GM12874 (cell line): Measurements from ENCODE around the gene SDK2.

Experiments used
- TF ChIP-seq, protein P1 (sequence below): IDR thresholded peaks from 2 replicates; pipeline ENCODE4 v1.5.1; 2011; ENCODE audit warnings: low read depth, mild to moderate bottlenecking, control low read depth, low read length, moderate library complexity; ENCODE audit not compliant: insufficient read depth

The SDK2 gene, protein sequence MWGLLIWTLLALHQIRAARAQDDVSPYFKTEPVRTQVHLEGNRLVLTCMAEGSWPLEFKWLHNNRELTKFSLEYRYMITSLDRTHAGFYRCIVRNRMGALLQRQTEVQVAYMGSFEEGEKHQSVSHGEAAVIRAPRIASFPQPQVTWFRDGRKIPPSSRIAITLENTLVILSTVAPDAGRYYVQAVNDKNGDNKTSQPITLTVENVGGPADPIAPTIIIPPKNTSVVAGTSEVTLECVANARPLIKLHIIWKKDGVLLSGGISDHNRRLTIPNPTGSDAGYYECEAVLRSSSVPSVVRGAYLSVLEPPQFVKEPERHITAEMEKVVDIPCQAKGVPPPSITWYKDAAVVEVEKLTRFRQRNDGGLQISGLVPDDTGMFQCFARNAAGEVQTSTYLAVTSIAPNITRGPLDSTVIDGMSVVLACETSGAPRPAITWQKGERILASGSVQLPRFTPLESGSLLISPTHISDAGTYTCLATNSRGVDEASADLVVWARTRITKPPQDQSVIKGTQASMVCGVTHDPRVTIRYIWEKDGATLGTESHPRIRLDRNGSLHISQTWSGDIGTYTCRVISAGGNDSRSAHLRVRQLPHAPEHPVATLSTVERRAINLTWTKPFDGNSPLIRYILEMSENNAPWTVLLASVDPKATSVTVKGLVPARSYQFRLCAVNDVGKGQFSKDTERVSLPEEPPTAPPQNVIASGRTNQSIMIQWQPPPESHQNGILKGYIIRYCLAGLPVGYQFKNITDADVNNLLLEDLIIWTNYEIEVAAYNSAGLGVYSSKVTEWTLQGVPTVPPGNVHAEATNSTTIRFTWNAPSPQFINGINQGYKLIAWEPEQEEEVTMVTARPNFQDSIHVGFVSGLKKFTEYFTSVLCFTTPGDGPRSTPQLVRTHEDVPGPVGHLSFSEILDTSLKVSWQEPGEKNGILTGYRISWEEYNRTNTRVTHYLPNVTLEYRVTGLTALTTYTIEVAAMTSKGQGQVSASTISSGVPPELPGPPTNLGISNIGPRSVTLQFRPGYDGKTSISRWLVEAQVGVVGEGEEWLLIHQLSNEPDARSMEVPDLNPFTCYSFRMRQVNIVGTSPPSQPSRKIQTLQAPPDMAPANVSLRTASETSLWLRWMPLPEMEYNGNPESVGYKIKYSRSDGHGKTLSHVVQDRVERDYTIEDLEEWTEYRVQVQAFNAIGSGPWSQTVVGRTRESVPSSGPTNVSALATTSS (N-terminal part only)

DNA sequence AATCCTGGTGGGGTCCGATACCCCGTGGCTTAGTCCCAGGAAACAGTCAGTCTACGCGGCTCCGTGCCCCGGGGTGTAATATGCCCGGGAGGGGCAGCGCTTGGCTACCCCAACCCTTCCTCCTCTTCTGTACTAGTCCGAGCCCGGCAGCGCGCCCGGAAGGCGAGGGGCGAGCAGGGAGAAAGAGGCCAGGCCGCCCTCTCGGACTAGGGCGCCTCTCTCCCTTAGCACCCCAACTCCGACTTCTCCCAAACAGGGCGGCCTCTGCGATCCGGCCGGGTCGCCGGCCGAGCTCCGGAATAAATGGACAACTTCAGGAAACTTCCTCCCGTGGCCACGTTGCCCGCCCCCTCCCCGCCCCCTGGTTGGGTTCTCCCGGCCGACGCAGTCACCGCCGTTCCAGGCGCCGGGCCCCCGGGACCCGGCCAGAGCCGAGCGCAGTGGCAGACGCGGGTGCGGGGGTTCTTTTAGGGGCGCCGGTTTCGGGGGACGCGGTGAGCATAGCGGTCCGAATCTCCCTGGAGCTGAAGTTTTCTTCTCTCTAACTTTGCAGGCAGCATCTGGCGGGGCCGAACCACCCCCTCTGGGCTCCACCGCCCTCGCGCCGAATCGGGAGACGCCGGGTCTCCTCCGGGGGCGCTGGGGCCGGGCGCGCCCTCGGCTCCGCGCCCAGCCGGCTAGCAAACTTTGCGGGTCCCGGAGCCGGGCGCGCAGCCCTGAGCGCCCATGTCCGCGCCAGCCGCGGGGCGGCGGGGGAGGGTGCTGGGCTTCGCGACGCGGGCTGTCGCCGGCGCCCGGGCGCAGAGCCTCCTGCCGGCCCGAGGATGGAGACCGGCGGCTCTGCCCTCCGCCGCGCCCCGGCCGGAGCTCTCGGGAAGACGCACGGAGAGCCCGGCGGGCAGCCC, at the start of gene SDK2:
SDK2 (minus strand) TSS at position 301 of the 905 bp plus-strand sequence. CDS start 357 bp downstream, outside the sequence.
- TF ChIP-seq, protein P1, sequence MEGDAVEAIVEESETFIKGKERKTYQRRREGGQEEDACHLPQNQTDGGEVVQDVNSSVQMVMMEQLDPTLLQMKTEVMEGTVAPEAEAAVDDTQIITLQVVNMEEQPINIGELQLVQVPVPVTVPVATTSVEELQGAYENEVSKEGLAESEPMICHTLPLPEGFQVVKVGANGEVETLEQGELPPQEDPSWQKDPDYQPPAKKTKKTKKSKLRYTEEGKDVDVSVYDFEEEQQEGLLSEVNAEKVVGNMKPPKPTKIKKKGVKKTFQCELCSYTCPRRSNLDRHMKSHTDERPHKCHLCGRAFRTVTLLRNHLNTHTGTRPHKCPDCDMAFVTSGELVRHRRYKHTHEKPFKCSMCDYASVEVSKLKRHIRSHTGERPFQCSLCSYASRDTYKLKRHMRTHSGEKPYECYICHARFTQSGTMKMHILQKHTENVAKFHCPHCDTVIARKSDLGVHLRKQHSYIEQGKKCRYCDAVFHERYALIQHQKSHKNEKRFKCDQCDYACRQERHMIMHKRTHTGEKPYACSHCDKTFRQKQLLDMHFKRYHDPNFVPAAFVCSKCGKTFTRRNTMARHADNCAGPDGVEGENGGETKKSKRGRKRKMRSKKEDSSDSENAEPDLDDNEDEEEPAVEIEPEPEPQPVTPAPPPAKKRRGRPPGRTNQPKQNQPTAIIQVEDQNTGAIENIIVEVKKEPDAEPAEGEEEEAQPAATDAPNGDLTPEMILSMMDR = no peak

DNA sequence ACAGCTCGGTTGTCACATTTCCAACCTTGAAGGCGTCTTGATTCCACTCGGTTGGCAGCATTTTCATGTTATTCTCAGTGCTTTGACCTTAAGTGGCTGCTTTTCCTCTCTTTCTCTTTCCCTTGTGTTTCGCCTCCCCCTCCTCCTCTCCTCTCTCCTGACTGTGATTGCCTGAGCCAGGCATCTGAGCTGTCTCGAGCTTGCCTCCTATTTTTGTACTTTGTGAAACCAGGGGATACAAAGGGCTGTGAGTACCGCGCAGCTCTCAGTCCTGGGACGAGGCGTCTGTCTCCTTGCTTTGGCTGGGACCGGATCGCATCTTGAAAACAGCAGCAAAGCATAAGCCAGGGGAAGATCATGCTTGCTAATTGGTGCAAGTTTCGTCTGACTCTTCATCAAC, 48.8 kb upstream of the SDK2 start:
- TF ChIP-seq, protein P1 = no peak

DNA sequence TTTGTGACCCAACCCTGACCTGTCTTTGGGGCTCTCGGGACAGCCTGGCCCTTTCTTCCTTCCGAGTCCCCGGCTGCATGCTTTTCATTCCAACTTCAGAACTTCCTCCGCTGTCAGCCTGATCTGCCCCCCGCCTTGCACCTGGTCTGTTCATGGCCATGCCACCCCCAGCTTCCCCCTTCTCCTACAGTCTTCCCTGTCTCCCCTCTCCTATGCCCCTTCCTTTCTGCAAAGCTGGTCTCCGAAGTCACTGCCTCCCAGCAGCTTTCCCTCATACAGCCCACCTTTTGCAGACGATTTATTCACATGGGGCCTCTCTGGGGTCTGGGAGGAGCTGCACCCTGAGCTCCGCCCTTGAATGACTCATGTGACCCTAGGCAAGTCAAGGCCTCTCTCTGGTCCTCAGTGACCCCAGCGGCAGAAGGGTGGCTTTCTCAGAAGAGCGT, 47.1 kb upstream of the SDK2 start:
- TF ChIP-seq, protein P1 = no peak

DNA sequence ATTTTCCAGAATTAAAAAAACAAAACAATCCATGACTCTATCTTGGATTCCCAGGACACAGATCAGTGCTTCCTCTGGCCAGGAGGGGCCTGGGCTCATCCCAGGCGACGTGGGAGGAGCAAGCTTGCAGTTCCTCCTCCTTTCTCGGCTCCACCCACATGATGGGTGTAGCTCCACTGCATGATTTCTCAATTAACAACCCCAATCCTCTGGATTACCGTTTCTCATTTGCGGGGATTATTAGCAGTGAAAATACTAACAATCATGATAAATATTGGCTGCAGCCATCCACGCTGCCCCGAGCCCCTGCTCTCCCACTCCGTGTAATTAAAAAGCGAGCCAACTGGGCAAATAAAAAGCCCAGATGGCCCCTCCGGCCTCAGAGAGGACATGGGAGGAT, 46.4 kb upstream of the SDK2 start:
- TF ChIP-seq, protein P1 = no peak

DNA sequence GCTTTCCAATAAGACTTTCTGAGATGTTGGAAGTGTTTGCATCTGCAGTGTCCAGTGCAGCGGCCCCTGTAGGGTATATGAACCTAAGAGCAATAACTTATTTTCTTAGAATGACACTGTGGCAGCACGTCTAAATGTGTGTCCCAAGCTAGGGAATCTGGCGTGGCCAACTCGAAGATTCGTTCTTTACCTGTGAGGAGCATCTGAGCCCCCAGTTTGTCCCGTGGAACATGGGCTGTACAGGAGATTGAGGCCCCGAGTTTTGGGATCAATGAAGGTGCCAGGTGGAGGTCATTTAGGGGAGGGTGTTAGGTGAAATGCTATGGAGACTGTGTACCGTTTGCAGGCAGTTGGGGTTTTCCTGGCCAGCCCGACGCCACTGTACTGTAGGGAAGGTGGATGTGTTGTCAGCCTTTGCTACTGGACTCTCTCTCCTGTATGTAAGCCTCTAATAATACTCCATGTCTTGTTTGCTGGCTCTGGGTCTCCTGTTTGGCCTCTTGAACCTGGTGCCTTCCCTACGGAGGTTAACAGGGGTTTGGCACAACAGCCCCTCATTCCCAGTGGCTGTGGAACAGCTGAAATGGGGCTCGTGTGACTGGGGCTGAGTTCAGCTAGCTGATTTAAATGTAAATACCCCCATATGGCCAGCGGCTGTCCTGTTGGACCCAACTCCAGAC, 45.5 kb upstream of the SDK2 start:
- TF ChIP-seq, protein P1 = no peak

DNA sequence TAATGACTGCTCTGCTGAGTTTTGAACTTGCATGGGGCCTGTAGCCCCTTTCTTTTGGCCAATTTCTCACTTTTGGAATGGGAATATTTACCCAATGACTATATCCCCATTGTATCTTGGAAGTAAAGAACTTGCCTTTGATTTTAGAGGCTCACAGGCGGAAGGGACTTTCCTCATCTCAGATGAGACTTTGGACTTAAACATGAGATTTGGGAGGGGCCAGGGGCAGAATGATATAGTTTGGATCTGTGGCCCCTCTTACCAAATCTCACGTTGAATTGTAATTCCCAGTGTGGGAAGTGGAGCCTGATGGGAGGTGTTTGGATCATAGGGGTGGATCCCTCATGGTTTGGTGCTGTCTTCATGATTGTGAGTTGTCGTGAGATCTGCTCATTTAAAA, 42.7 kb upstream of the SDK2 start:
- TF ChIP-seq, protein P1 = no peak
